GM13977 (cell line): ENCODE measurements around the gene STXBP6.

Experiments
- DNase-seq: peaks from one replicate; pipeline ENCODE4 v3.0.0; 2012; ENCODE audit warnings: low spot score
- in situ Hi-C: fragments of 300-500 bp; cut with MboI; formaldehyde crosslinking; loops from one replicate; pipeline ENCODE4 v1.12.0; 2022; ENCODE audit warnings: low sequenced_read_pairs, low pct_unique_long_range_greater_than_20kb, mixed read lengths, inconsistent platforms; ENCODE audit not compliant: unreplicated experiment
- TF ChIP-seq, protein P1 (sequence below): IDR thresholded peaks from 2 replicates; pipeline ENCODE4 v1.5.1; 2012; ENCODE audit warnings: mild to moderate bottlenecking, control low read depth; ENCODE audit not compliant: insufficient read depth; ENCODE audit errors: extremely low read depth, missing control alignments

The STXBP6 gene

DNA sequence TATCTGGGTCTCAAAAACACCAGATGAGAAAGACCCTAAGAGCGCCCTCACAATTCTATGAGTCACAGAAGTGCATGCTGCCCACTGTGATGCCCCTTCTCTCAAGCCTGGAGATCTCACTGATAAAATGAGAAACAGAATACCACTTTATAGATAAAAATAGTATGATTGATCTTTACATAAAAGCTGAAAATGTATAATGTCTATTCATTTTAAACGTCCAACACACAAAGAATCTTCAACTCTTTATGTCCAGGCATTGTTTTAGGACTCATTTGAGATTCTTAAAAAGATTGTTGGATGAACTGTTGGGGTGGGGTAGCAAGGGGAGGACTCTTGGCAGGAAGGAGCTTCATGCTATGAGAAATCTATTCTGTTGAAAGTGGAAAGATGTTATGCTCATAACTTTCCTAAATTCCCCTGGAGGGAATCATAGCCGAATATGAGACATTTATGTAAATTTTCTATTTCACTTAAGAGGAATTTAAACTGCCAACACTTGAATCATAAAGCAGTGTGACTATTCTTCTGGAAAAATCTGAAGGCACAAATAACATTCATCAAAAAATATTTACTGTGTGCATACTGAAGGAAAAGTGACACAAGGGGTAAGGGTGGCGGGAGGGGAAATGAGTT, 174.6 kb downstream of the STXBP6 start:
- in situ Hi-C loops, result no loop called here
- DNase-seq, result no peak
- TF ChIP-seq, protein P1, sequence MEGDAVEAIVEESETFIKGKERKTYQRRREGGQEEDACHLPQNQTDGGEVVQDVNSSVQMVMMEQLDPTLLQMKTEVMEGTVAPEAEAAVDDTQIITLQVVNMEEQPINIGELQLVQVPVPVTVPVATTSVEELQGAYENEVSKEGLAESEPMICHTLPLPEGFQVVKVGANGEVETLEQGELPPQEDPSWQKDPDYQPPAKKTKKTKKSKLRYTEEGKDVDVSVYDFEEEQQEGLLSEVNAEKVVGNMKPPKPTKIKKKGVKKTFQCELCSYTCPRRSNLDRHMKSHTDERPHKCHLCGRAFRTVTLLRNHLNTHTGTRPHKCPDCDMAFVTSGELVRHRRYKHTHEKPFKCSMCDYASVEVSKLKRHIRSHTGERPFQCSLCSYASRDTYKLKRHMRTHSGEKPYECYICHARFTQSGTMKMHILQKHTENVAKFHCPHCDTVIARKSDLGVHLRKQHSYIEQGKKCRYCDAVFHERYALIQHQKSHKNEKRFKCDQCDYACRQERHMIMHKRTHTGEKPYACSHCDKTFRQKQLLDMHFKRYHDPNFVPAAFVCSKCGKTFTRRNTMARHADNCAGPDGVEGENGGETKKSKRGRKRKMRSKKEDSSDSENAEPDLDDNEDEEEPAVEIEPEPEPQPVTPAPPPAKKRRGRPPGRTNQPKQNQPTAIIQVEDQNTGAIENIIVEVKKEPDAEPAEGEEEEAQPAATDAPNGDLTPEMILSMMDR, result no peak

DNA sequence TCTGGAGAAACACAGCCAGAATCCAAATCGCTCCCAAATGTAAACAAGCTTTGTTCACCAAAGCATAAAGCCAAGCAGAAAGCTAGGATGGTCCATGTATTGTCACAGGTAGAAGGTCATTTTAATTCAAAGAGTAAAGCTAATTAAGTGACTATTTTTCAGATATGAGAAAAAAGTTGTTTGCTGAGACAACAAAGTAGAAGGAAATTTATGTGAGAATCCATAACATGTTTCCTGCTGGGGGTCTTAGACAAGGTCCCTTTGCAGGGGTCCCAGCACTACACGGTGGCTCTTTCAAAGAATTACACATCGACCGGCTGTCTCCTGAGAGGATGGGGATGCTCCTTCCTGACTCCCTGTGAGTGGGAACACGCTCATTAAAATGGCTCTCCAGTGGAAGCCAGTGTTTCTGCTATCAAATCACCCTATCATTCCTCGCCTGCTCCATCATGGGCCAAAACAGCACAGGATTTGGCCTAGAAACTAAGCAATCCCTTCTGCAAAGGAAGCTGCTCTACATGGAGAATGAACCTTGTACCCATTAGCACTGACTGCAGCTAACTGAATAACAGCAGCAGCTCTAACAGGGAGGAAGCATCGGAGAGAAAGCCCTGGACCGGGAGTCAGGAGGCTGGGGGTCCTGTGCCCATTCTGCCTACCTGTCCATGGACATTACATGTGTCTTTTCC, 175.3 kb downstream of the STXBP6 start:
- in situ Hi-C loops, result no loop called here
- TF ChIP-seq, protein P1, result no peak
- no peak for DNase-seq

- in situ Hi-C loops, result no loop called here
- DNase-seq, result no peak
- TF ChIP-seq, protein P1, result no peak
Observed at GRCh38 chr14:24873551-24873950, 176.4 kb downstream of the STXBP6 start.

DNA sequence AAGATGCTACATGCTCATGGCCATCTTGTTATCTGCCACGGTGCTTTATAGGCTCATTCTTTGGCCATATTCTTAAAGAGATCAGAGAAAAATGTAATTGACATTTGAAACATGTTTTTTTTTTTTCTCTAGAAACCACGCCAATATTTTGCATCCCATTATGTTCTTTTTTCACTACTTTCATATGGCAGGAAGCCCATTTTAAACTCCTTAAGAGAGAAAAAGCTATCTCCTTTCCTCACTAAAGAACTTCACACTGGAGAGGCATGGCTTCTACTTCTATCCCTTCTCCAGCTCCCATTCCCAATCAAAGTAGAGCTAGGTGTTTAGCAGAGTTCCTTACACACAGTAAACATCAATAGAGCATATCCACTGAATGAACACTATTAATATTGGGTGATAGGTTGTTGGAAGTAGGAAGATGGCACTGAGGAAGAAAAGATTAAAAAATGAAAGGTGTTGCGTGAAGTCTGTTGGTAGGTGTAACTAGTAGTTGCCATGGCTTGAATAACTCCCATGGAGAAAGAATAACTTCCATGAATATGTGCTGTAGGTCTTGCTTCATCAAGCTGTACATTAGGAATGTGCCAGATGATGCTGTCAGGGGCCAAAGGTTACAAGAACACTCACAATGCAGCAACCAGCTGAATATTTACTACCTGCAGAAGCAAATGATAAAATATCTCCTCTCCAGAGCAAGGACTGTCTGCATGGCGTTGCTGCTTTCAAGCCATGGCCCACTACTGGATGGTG, 178.8 kb downstream of the STXBP6 start:
- TF ChIP-seq, protein P1, result no peak
- no peak for DNase-seq
- in situ Hi-C loops, result no loop called here

- in situ Hi-C loops, result no loop called here
- TF ChIP-seq, protein P1, result no peak
- no peak for DNase-seq
Observed at GRCh38 chr14:24868389-24868788, 181.6 kb downstream of the STXBP6 start.

GRCh38 chr14:24866067-24866639, 183.8 kb downstream of the STXBP6 start:
- no peak for DNase-seq
- TF ChIP-seq, protein P1, result no peak
- in situ Hi-C loops, result no loop called here
